ENCODE data around the gene RASSF5.

DNA sequence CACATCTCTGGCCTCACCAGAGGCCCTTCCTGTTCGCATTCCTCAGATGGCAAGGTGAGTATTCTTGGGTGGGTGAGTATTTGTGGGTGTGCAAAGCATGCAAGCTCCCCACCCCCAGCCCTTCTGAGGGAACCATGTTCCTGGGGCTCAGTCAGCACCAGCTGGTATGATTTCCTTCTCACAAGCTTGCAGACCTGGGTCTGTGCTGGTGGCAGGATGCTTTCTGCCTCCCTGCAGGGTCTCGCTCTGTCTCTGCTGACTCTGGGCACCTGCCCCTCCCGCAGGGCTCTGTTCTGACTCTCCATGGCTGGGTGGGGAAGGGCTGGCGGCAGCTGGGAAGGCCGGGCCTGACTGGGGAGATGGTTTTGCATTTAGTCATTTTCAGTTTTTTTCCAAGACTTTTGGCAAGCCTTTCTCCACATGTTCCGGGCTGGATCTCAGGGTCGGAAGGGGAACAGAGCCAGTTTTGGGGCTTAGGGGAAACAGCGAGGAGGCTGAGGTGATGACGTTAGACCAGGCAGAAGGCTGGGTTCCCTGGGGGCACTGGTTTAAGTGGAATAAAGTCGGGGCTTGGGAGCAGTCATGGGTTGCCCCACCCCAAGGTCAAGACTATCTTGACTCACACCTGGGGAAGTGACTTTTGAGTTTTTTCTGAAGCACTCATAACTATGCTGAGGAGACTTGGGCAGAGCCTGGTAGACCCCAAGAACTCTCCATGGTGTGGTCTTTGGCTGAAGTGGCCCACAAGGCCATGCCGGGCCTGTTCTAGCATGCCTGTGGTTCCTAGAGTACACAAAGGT, 6.2 kb downstream of the RASSF5 start:
- no peak for TF ChIP-seq BHLHE40 (IDR thresholded peaks at IDR 0.05; ENCODE audit: borderline replicate concordance in 1 of 2, low read depth in 2 of 2, low read length in 1 of 2)
- TF ChIP-seq NRF1 (conservative IDR thresholded peaks at IDR 0.05; ENCODE audit: low read depth, low read length) = no peak
